K562 (cell line): ENCODE measurements around the gene CDPF1. TPM values are rescaled to one million over a fixed set of nuclear protein-coding genes. Genes with fewer than 3 reads are reported as not detected.
A peak's percentile ranks its signal among the peaks of the same experiment; 100 is the strongest.

Source experiments
- CTBP1 ChIP-seq: fragments of 450-650 bp; IDR thresholded peaks from 2 replicates; pipeline ENCODE4 v1.6.1; 2016; ENCODE audit warnings: borderline replicate concordance
- EHMT2 ChIP-seq: fragments of 450-650 bp; IDR thresholded peaks from 2 replicates; pipeline ENCODE4 v1.6.1; 2018; ENCODE audit warnings: antibody characterized with exemption
- FOXA3 ChIP-seq, 2 experiments: fragments of 450-650 bp in 1 of 2; sonication (generic) in 1 of 2; formaldehyde crosslinking; IDR thresholded peaks in 1 of 2; conservative IDR thresholded peaks in 1 of 2; 2 replicates each; pipeline versions ENCODE4 v1.4.0 to v1.8.0; 2020 to 2022; ENCODE audit warnings: mild to moderate bottlenecking in 2 of 2, missing genetic modification reagents in 1 of 2
- GTF2A2 ChIP-seq: IDR thresholded peaks from 2 replicates; pipeline ENCODE4 v1.6.1; 2016; ENCODE audit warnings: mild to moderate bottlenecking, missing genetic modification characterization, missing compliant biosample characterization
- KHSRP ChIP-seq: fragments of 450-650 bp; IDR thresholded peaks from 2 replicates; pipeline ENCODE4 v1.6.1; 2017
- MECOM ChIP-seq: fragments of 250-450 bp; sonication (Bioruptor Pico); IDR thresholded peaks from 2 replicates; pipeline ENCODE4 v1.8.0; 2022; ENCODE audit warnings: inconsistent platforms
- POLR2B ChIP-seq: fragments of 450-650 bp; IDR thresholded peaks from 2 replicates; pipeline ENCODE4 v1.6.1; 2018; ENCODE audit warnings: low read depth; ENCODE audit not compliant: partially characterized antibody
- SMARCA5 ChIP-seq: fragments of 450-650 bp; IDR thresholded peaks from 2 replicates; pipeline ENCODE4 v1.6.1; 2016
- STAG1 ChIP-seq: sonication (generic); formaldehyde crosslinking; IDR thresholded peaks from 2 replicates; pipeline ENCODE4 v1.5.0; 2020; ENCODE audit warnings: missing genetic modification reagents, borderline replicate concordance
- TAF7 ChIP-seq: fragments of 450-650 bp; IDR thresholded peaks from 2 replicates; pipeline ENCODE4 v1.6.1; 2016; ENCODE audit warnings: missing genetic modification characterization, missing compliant biosample characterization
- ZBTB17 ChIP-seq: fragments of 450-650 bp; formaldehyde crosslinking; IDR thresholded peaks from 2 replicates; pipeline ENCODE4 v1.4.0; 2020; ENCODE audit warnings: mild to moderate bottlenecking
- ZNF12 ChIP-seq: sonication (generic); formaldehyde crosslinking; IDR thresholded peaks from 2 replicates; pipeline ENCODE4 v1.4.0; 2020; ENCODE audit warnings: mild to moderate bottlenecking, missing genetic modification reagents
- polyA plus RNA-seq, 8 experiments: library from polyadenylated mRNA; depleted of rRNA in 4 of 8; stranded (reverse) in 5 of 8; unstranded in 3 of 8; fragments of >200 nt; fragmentation: Nextera tagmentation in 2 of 8; fragmentation: Illumina TruSeq in 1 of 8; extraction: Ambion mirVana in 2 of 8; extraction: Trizol in 1 of 8; gene quantifications; 2 replicates each; pipeline versions ENCODE4 v1.2.1 to v1.2.3, GENCODE V29; 2011 to 2014; ENCODE audit warnings: inconsistent platforms in 1 of 8, missing spikeins in 1 of 8
- total RNA-seq, 7 experiments: library from RNA; depleted of rRNA in 6 of 7; stranded (reverse); fragments of >200 nt in 6 of 7; fragmentation: Illumina TruSeq in 2 of 7; extraction: Trizol in 2 of 7; gene quantifications; 2 replicates each; pipeline versions ENCODE4 v1.2.1 to v1.2.3, GENCODE V29; 2011 to 2021; ENCODE audit warnings: low replicate concordance in 1 of 7
- TF ChIP-seq, protein P1 (sequence below): fragments of 450-650 bp; formaldehyde crosslinking; IDR thresholded peaks from 2 replicates; pipeline ENCODE4 v1.4.0; 2020; ENCODE audit warnings: mild to moderate bottlenecking, moderate library complexity
- TF ChIP-seq, protein P2 (sequence below), 2 experiments: IDR thresholded peaks; 2 replicates each; pipeline ENCODE4 v1.6.1; 2011; ENCODE audit warnings: borderline replicate concordance in 1 of 2, control low read depth in 1 of 2, low read depth in 1 of 2, low read length in 1 of 2, mild to moderate bottlenecking in 1 of 2, mixed read lengths in 1 of 2, moderate library complexity in 1 of 2; ENCODE audit not compliant: insufficient read depth in 1 of 2, insufficient read length in 1 of 2, poor library complexity in 1 of 2, severe bottlenecking in 1 of 2; ENCODE audit errors: extremely low read depth in 1 of 2
- TF ChIP-seq, protein P3 (sequence below): fragments of 450-650 bp; IDR thresholded peaks from 2 replicates; pipeline ENCODE4 v1.6.1; 2017; ENCODE audit warnings: antibody characterized with exemption
- TF ChIP-seq, protein P4 (sequence below), 2 experiments: fragments of 450-650 bp; conservative IDR thresholded peaks; 2 replicates each; pipeline ENCODE4 v1.6.1; 2017; ENCODE audit warnings: mild to moderate bottlenecking in 2 of 2, moderate library complexity in 2 of 2
- TF ChIP-seq, protein P5 (sequence below): sonication (generic); formaldehyde crosslinking; IDR thresholded peaks from 2 replicates; pipeline ENCODE4 v1.8.1; 2023; ENCODE audit warnings: mild to moderate bottlenecking, missing genetic modification reagents
- TF ChIP-seq, protein P6 (sequence below): sonication (generic); formaldehyde crosslinking; IDR thresholded peaks from 2 replicates; pipeline ENCODE4 v1.8.0; 2022; ENCODE audit warnings: mild to moderate bottlenecking, missing genetic modification reagents

The CDPF1 gene
- total and polyA plus RNA-seq, 9 of the 15 experiments (the other 6 are each of a cell fraction or from before 2014, with no cell fraction given), result 0.84 to 19.5 (median 9.1) TPM

DNA sequence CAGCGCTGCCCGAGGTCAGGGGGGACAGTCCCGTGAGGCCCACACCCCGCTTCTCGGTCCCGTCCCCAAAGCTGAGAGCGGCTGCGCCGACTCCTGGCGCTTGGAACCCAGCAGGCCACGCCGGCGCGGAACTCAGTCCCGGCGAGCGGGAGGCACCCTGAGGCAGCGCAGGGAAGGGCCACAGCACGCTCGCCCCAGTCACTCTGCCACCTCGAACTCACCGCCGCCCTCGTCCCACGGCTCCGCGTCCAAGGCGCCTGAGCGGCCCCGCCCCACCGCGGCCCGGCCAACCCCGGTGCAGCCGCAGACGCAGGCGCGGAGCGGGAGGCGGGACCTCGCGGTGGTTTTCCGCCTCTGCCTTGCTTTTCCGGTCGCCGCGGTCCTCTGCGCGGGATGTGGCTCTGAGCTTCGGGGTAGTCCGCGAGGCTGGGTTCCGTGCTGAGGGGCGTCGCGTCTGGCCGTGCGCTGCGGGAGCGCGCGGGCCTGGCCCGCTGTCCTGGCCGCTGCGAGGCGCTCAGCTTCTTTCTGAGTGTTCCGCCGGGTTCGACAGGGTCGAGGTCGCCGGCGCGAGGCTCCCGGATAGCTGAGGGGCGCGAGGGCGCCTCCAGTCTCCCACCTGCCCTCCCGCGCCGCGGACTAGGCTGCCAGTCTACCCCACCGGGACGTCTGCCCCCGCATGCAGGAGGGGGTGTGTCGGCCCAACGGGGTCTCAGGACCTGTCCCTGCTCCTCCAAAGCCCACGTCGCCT lies at the start of gene CDPF1 (continued):
- TF ChIP-seq, protein P1, sequence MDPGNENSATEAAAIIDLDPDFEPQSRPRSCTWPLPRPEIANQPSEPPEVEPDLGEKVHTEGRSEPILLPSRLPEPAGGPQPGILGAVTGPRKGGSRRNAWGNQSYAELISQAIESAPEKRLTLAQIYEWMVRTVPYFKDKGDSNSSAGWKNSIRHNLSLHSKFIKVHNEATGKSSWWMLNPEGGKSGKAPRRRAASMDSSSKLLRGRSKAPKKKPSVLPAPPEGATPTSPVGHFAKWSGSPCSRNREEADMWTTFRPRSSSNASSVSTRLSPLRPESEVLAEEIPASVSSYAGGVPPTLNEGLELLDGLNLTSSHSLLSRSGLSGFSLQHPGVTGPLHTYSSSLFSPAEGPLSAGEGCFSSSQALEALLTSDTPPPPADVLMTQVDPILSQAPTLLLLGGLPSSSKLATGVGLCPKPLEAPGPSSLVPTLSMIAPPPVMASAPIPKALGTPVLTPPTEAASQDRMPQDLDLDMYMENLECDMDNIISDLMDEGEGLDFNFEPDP (CRISPR knock-in tag), result no peak
- TF ChIP-seq STAG1 (no peak), MECOM (CRISPR knock-in tag) (no peak), ZBTB17 (CRISPR knock-in tag) (no peak), TAF7 (tag) (no peak), POLR2B (peak; percentile 52), EHMT2 (no peak), FOXA3 (CRISPR knock-in tag; conservative IDR thresholded peaks at IDR 0.05 in 1 of 2, IDR thresholded peaks at IDR 0.05 in 1 of 2) (no peak), ZNF12 (peak; percentile 44; the same call in 1 of the 2 replicates), GTF2A2 (tag) (no peak), KHSRP (no peak), SMARCA5 (no peak), CTBP1 (peak; percentile 69)
- TF ChIP-seq, protein P2, sequence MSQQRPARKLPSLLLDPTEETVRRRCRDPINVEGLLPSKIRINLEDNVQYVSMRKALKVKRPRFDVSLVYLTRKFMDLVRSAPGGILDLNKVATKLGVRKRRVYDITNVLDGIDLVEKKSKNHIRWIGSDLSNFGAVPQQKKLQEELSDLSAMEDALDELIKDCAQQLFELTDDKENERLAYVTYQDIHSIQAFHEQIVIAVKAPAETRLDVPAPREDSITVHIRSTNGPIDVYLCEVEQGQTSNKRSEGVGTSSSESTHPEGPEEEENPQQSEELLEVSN (IDR thresholded peaks at IDR 0.05; ENCODE audit: borderline replicate concordance in 1 of 2, extremely low read depth in 1 of 2, insufficient read depth in 1 of 2, insufficient read length in 1 of 2, low read depth in 1 of 2, low read length in 1 of 2, poor library complexity in 1 of 2, severe bottlenecking in 1 of 2), result peak; percentile 88 to 92
- TF ChIP-seq, protein P3, sequence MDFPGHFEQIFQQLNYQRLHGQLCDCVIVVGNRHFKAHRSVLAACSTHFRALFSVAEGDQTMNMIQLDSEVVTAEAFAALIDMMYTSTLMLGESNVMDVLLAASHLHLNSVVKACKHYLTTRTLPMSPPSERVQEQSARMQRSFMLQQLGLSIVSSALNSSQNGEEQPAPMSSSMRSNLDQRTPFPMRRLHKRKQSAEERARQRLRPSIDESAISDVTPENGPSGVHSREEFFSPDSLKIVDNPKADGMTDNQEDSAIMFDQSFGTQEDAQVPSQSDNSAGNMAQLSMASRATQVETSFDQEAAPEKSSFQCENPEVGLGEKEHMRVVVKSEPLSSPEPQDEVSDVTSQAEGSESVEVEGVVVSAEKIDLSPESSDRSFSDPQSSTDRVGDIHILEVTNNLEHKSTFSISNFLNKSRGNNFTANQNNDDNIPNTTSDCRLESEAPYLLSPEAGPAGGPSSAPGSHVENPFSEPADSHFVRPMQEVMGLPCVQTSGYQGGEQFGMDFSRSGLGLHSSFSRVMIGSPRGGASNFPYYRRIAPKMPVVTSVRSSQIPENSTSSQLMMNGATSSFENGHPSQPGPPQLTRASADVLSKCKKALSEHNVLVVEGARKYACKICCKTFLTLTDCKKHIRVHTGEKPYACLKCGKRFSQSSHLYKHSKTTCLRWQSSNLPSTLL, result no peak
- TF ChIP-seq, protein P4, sequence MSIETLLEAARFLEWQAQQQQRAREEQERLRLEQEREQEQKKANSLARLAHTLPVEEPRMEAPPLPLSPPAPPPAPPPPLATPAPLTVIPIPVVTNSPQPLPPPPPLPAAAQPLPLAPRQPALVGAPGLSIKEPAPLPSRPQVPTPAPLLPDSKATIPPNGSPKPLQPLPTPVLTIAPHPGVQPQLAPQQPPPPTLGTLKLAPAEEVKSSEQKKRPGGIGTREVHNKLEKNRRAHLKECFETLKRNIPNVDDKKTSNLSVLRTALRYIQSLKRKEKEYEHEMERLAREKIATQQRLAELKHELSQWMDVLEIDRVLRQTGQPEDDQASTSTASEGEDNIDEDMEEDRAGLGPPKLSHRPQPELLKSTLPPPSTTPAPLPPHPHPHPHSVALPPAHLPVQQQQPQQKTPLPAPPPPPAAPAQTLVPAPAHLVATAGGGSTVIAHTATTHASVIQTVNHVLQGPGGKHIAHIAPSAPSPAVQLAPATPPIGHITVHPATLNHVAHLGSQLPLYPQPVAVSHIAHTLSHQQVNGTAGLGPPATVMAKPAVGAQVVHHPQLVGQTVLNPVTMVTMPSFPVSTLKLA (conservative IDR thresholded peaks at IDR 0.05), result peak in 1 of 2 experiments; percentile 50; a peak in 2 of 4 replicates
- TF ChIP-seq, protein P5, sequence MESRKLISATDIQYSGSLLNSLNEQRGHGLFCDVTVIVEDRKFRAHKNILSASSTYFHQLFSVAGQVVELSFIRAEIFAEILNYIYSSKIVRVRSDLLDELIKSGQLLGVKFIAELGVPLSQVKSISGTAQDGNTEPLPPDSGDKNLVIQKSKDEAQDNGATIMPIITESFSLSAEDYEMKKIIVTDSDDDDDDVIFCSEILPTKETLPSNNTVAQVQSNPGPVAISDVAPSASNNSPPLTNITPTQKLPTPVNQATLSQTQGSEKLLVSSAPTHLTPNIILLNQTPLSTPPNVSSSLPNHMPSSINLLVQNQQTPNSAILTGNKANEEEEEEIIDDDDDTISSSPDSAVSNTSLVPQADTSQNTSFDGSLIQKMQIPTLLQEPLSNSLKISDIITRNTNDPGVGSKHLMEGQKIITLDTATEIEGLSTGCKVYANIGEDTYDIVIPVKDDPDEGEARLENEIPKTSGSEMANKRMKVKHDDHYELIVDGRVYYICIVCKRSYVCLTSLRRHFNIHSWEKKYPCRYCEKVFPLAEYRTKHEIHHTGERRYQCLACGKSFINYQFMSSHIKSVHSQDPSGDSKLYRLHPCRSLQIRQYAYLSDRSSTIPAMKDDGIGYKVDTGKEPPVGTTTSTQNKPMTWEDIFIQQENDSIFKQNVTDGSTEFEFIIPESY (CRISPR knock-in tag), result no peak
- TF ChIP-seq, protein P6, sequence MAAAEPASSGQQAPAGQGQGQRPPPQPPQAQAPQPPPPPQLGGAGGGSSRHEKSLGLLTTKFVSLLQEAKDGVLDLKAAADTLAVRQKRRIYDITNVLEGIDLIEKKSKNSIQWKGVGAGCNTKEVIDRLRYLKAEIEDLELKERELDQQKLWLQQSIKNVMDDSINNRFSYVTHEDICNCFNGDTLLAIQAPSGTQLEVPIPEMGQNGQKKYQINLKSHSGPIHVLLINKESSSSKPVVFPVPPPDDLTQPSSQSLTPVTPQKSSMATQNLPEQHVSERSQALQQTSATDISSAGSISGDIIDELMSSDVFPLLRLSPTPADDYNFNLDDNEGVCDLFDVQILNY (CRISPR knock-in tag), result no peak
